HG03066 (cell line): ENCODE measurements around the gene PDCD7.
A peak's percentile ranks its signal among the peaks of the same experiment; 100 is the strongest.
"Not testable (repeated sequence)": the region's sequence is repeated elsewhere in the genome, so short reads cannot be mapped to it uniquely, and the experiment has no call there.

Experiments
- ATAC-seq: cut with Tn5 transposase; IDR thresholded peaks from one replicate; pipeline ENCODE4 v1.9.1; 2021; ENCODE audit warnings: low read depth; ENCODE audit not compliant: unreplicated experiment

The PDCD7 gene

GRCh38 chr15:65133548-65134200 lies at the start of gene PDCD7:
Gene PDCD7 (minus strand): TSS chr15:65133808. CDS start chr15:65133781, 27 bp downstream.
- peak; percentile 89 for ATAC-seq

- no peak for ATAC-seq
Measured at GRCh38 chr15:65182538-65182937, 48.9 kb upstream of the PDCD7 start.

- ATAC-seq: not testable (repeated sequence)
Measured at GRCh38 chr15:65181582-65182353, 48.2 kb upstream of the PDCD7 start.

- ATAC-seq: no peak
Measured at GRCh38 chr15:65180167-65180566, 46.6 kb upstream of the PDCD7 start.

GRCh38 chr15:65177901-65178300 lies 44.3 kb upstream of the PDCD7 start:
- no peak for ATAC-seq

- no peak for ATAC-seq
Measured at GRCh38 chr15:65176056-65176455, 42.4 kb upstream of the PDCD7 start.

- ATAC-seq: no peak
Measured at GRCh38 chr15:65175511-65175910, 41.9 kb upstream of the PDCD7 start.

GRCh38 chr15:65174509-65174908 lies 40.9 kb upstream of the PDCD7 start:
- no peak for ATAC-seq

- ATAC-seq: no peak
Measured at GRCh38 chr15:65172531-65172930, 38.9 kb upstream of the PDCD7 start.

- no peak for ATAC-seq
Measured at GRCh38 chr15:65171428-65171827, 37.8 kb upstream of the PDCD7 start.

GRCh38 chr15:65165875-65166274 lies 32.3 kb upstream of the PDCD7 start:
- no peak for ATAC-seq

GRCh38 chr15:65164139-65164538 lies 30.5 kb upstream of the PDCD7 start:
- ATAC-seq: no peak

GRCh38 chr15:65163041-65163440 lies 29.4 kb upstream of the PDCD7 start:
- ATAC-seq: no peak

- no peak for ATAC-seq
Measured at GRCh38 chr15:65156692-65157091, 23.1 kb upstream of the PDCD7 start.

GRCh38 chr15:65154720-65155119 lies 21.1 kb upstream of the PDCD7 start:
- ATAC-seq: no peak

- no peak for ATAC-seq
Measured at GRCh38 chr15:65147902-65148301, 14.3 kb upstream of the PDCD7 start.

GRCh38 chr15:65146438-65146837 lies 12.8 kb upstream of the PDCD7 start:
- no peak for ATAC-seq

GRCh38 chr15:65138631-65139030 lies 5.0 kb upstream of the PDCD7 start:
- ATAC-seq: not testable (repeated sequence)

- not testable (repeated sequence) for ATAC-seq
Measured at GRCh38 chr15:65137893-65138292, 4.3 kb upstream of the PDCD7 start.

- not testable (repeated sequence) for ATAC-seq
Measured at GRCh38 chr15:65137089-65137488, 3.5 kb upstream of the PDCD7 start.

- no peak for ATAC-seq
Measured at GRCh38 chr15:65134538-65134937, 930 bp upstream of the PDCD7 start.
